Heart right ventricle (tissue), 16 donors: ENCODE results near the gene ARSJ. TPM values are rescaled to one million over a fixed set of nuclear protein-coding genes. Genes with fewer than 3 reads are reported as not detected.

Experiments
- ATAC-seq, 8 donors: fragments of 200-7000 bp; cut with Tn5 transposase; one replicate each; pipeline ENCODE4 v1.9.1; 2020; ENCODE audit warnings: mild to moderate bottlenecking in 8 of 8, moderate library complexity in 8 of 8, moderate number of reproducible peaks in 1 of 8
- DNase-seq, 2 donors: peaks; one replicate each; pipeline ENCODE4 v3.0.0-alpha.2; 2020
- H3K27ac ChIP-seq, 10 donors: fragments of 200-600 bp; sonication (generic) in 2 of 10; one replicate each; pipeline versions ENCODE4 v1.5.0 to v1.8.0; 2020 to 2022; ENCODE audit warnings: mild to moderate bottlenecking in 3 of 10
- H3K27me3 ChIP-seq, 7 donors: fragments of 200-600 bp; one replicate each; pipeline ENCODE4 v1.8.0; 2021 to 2022; ENCODE audit warnings: mild to moderate bottlenecking in 2 of 7
- H3K36me3 ChIP-seq, 9 donors: fragments of 200-600 bp; sonication (generic) in 1 of 9; one replicate each; pipeline versions ENCODE4 v1.5.0 to v1.8.0; 2020 to 2022; ENCODE audit warnings: mild to moderate bottlenecking in 2 of 9
- H3K4me1 ChIP-seq, 9 donors: fragments of 200-600 bp; sonication (generic) in 1 of 9; one replicate each; pipeline versions ENCODE4 v1.5.0 to v1.8.0; 2020 to 2022; ENCODE audit warnings: mild to moderate bottlenecking in 4 of 9
- H3K4me3 ChIP-seq, 10 donors: fragments of 200-600 bp; sonication (generic) in 2 of 10; one replicate each; pipeline versions ENCODE4 v1.5.0 to v1.8.0; 2020 to 2022; ENCODE audit warnings: mild to moderate bottlenecking in 7 of 10, moderate library complexity in 2 of 10
- H3K9me3 ChIP-seq, 11 donors: fragments of 200-600 bp in 10 of 11; sonication (generic) in 2 of 11; one replicate each; pipeline versions ENCODE4 v1.5.0 to v1.8.0; 2013 to 2022; ENCODE audit warnings: mild to moderate bottlenecking in 2 of 11, control low read depth in 1 of 11, moderate library complexity in 1 of 11
- WGBS, 2 donors: extraction: QIAGEN DNeasy Blood & Tissue Kit; methylation state at CpG; one replicate each; pipeline ENCODE4 v1.1.7; 2013; ENCODE audit warnings: inconsistent platforms in 1 of 2; 5-methylcytosine and 5-hydroxymethylcytosine counted together
- intact Hi-C, 10 donors: fragments of 100-400 bp; cut with DNase I; formaldehyde crosslinking; loops; one replicate each; pipeline versions ENCODE4 v1.11.1 to v1.14.2; 2022
- polyA plus RNA-seq, 2 donors: library from polyadenylated mRNA; stranded (reverse); fragments of 200-250 nt; gene quantifications; one replicate each; pipeline ENCODE4 v1.2.3, GENCODE V29; 2013
- total RNA-seq, 10 donors: library from RNA; stranded (reverse); fragmentation: NEBNext Ultra II Directional in 3 of 10; extraction: Animal tissue kit (Norgen Biotek cat#: 25700) in 3 of 10; gene quantifications; one replicate each; pipeline versions ENCODE4 v1.2.1 to v1.2.4, GENCODE V29; 2021 to 2023
- TF ChIP-seq, protein P1 (sequence below), 9 donors: fragments of 200-600 bp; sonication (generic) in 2 of 9; IDR thresholded peaks; one replicate each; pipeline versions ENCODE4 v1.5.0 to v1.8.0; 2021 to 2022; ENCODE audit warnings: antibody characterized with exemption in 9 of 9, mild to moderate bottlenecking in 5 of 9, moderate library complexity in 1 of 9
- donor health status: Arrhythmogenic right ventricular cardiomyopathy.
- donor health status: ischemic (EF 13 %, LVEDD 7.1; RV severe dilation, severe dysfunction).
- donor health status: healthy with polysubstance abuse.
- donor health status: DM: no; HTN: yes; CAD: no.
- donor health status: DM: no; HTN: no; CAD: no.
- donor health status: ischemic (EF 25% LVEDD 6.9; RV normal size, moderate dysfunction).
- donor health status: ischemic (EF 25% LVEDD 5.7; RV mildly dilated, moderate dysfunction).
- donor health status: healthy.
- donor health status: DM: yes; HTN: yes; CAD: no.
- donor health status: Ischemic cardiomyopathy.
- donor health status: ischemic (EF 35%, LVEDD 5.7; RV mildly dilated, moderate dysfunction).
- donor health status: nonischemic (EF 11% LVEDD 7.7; RV severe dilation, severe dysfunction).
- donor health status: DM: yes; HTN: yes; CAD: no.
- donor health status: PGD.
- donor health status: ischemic (EF 29% LVEDD 5.4; RV normal size, mild dysfunction).
- donor health status: nonischemic (EF 23%, LVEDD 6.1; RV moderate dilation, normal function).

ARSJ gene
- total and polyA plus RNA-seq, 12 donors: 0.44 to 6.6 (median 1.2) TPM

DNA sequence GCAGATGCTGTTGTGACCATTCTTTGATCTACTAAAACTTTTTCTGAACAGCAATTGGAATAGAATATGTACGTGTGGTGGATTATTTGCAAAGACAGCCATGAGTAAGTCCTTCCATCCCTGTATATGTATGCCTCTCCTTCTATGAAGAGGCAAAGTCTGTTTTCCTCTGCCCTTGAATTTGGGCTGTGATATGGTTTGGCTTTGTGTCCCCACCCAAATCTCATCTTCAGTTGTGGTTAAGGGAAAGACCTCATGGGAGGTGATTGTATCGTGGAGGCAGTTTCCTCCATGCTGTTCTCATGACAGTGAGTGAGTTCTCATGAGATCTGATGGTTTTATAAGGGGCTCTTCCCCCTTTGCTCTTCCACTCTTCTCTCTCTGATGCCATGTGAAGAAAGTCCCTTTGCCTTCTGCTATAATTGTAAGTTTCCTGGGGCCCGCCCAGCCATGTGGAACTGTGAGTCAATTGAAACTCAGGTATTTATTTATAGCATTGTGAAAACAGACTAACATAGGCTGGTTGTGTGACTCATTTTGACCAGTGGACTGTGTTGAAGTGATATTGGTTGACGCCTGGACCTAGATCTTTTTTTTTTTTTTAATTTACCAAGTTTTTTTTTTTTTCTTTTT lies 109.6 kb downstream of the ARSJ start:
- DNase-seq (no peak), ATAC-seq (no peak)
- Histone ChIP-seq H3K27ac (no peak overlapping the region), H3K9me3 (no peaks in the 10 kb centered on the region), H3K36me3 (no peaks in the 10 kb centered on the region), H3K4me3 (no peak overlapping the region), H3K4me1 (no peaks in the 10 kb centered on the region), H3K27me3 (no peaks in the 10 kb centered on the region)
- WGBS, 2 donors: 87 to 94% methylated on average over 4 of the region's 4 CpGs
- TF ChIP-seq, protein P1, sequence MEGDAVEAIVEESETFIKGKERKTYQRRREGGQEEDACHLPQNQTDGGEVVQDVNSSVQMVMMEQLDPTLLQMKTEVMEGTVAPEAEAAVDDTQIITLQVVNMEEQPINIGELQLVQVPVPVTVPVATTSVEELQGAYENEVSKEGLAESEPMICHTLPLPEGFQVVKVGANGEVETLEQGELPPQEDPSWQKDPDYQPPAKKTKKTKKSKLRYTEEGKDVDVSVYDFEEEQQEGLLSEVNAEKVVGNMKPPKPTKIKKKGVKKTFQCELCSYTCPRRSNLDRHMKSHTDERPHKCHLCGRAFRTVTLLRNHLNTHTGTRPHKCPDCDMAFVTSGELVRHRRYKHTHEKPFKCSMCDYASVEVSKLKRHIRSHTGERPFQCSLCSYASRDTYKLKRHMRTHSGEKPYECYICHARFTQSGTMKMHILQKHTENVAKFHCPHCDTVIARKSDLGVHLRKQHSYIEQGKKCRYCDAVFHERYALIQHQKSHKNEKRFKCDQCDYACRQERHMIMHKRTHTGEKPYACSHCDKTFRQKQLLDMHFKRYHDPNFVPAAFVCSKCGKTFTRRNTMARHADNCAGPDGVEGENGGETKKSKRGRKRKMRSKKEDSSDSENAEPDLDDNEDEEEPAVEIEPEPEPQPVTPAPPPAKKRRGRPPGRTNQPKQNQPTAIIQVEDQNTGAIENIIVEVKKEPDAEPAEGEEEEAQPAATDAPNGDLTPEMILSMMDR (IDR thresholded peaks at IDR 0.05): no peak
- intact Hi-C loops: no loop called here

DNA sequence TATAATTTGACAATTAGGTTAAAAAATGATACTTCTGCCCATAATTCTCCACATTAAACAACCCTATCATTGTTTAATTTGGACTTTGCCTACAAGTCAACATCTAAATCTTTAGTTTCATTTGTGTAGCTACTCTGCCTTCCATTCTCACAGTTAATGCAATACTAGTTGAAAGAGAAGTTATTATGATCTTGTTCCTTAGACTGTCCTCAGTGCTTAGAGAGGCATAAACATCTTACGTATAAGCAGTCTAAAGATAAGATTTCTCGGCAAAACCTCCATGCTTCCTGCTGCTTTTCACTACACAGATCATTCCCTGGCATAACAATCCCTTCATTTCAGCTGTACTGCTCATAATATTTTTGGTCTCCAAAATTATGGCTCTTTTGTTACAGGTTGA lies 112.8 kb downstream of the ARSJ start:
- 85 to 86% methylated on average over 2 of the region's 2 CpGs for WGBS, 2 donors

DNA sequence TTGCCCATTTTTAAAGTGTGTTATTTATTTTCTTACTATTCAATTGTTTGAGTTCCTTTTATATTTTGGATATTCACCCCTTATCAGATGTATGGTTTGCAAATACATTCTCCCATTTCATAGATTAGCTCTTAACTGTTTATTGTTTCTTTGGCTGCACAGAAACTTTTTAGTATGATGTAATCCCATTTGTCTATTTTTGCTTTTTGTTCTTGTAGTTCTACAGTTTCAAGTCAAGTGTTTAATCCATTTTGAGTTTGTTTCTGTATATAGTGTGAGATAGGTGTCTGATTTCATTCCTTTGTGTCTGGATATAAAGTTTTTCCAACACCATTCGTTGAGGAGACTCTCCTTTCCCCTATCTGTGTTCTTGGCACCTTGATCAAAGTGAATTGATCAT lies 120.5 kb downstream of the ARSJ start:
- Histone ChIP-seq H3K4me1 (no peaks in the 10 kb centered on the region), H3K27ac (no peak overlapping the region), H3K9me3 (peaks cover 0 to 3% (median 0%) of the 10 kb centered on the region in 11 donors), H3K27me3 (no peaks in the 10 kb centered on the region), H3K36me3 (no peaks in the 10 kb centered on the region), H3K4me3 (no peak overlapping the region)
- WGBS, 2 donors: 50 to 65% methylated on average over 1 of the region's 1 CpG
- no peak for DNase-seq
- intact Hi-C loops: no loop called here
- TF ChIP-seq, protein P1 (IDR thresholded peaks at IDR 0.05): no peak
- no peak for ATAC-seq

More for the DNA sequence above, 112.8 kb downstream of the ARSJ start:
- Histone ChIP-seq H3K27ac (no peak overlapping the region), H3K9me3 (no peaks in the 10 kb centered on the region), H3K4me3 (no peak overlapping the region), H3K36me3 (no peaks in the 10 kb centered on the region), H3K4me1 (no peaks in the 10 kb centered on the region), H3K27me3 (no peaks in the 10 kb centered on the region)
- TF ChIP-seq, protein P1 (IDR thresholded peaks at IDR 0.05): no peak
- ATAC-seq (no peak), DNase-seq (no peak)
- intact Hi-C loops: no loop called here

DNA sequence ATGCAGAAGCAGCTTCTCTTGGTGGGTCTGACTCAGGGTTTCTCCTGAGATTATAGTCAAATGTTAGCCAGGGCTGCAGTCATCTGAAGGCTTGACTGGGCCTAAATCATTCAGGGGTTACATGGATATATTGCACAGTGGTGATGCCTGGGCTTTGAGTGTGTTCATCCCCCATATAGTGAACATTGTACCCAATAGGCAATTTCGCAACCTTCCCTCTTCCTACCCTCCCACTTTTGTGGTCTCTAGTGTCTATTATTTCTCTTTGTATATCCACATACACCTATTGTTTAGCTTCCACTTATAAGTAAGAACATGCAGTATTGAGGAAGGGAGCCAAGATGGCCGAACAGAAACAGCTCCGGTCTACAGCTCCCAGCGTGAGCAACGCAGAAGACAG lies 127.6 kb downstream of the ARSJ start:
- WGBS, 2 donors: 78 to 92% methylated on average over 4 to 5 of the region's 5 CpGs
- no peak for ATAC-seq
- intact Hi-C loops: no loop called here

More for the DNA sequence above, 127.6 kb downstream of the ARSJ start:
- H3K4me3 ChIP-seq: no peak overlapping the region
- H3K27ac ChIP-seq: no peak overlapping the region
- peaks cover 0 to 9% (median 0%) of the 10 kb centered on the region in 9 donors for H3K4me1 ChIP-seq
- H3K36me3 ChIP-seq: no peaks in the 10 kb centered on the region
- no peaks in the 10 kb centered on the region for H3K27me3 ChIP-seq
- H3K9me3 ChIP-seq: no peaks in the 10 kb centered on the region
- no peak for DNase-seq
- TF ChIP-seq, protein P1 (IDR thresholded peaks at IDR 0.05): no peak

Other genes starting within 250 kb of the ARSJ start
- 100 to 1,000 TPM; 173 to 286 (median 249) TPM for gene CAMK2D, start 217.9 kb downstream of the ARSJ start, total RNA-seq
- 10 to 100 TPM; 55.6 to 58.9 TPM for gene CAMK2D, start 217.9 kb downstream of the ARSJ start, polyA plus RNA-seq